GM21786 (cell line): ENCODE measurements around the gene ZNF628.
"Not testable (repeated sequence)": the region's sequence is repeated elsewhere in the genome, so short reads cannot be mapped to it uniquely, and the experiment has no call there.

Experiments used
- ATAC-seq: cut with Tn5 transposase; IDR thresholded peaks from one replicate; pipeline ENCODE4 v1.9.1; 2021; ENCODE audit not compliant: unreplicated experiment

ZNF628 gene

GRCh38 chr19:55476100-55476775, at the start of gene ZNF628:
ZNF628 (plus strand) TSS chr19:55476617; CDS start chr19:55479911, 3,294 bp downstream.
- ATAC-seq = peak; percentile 83

DNA sequence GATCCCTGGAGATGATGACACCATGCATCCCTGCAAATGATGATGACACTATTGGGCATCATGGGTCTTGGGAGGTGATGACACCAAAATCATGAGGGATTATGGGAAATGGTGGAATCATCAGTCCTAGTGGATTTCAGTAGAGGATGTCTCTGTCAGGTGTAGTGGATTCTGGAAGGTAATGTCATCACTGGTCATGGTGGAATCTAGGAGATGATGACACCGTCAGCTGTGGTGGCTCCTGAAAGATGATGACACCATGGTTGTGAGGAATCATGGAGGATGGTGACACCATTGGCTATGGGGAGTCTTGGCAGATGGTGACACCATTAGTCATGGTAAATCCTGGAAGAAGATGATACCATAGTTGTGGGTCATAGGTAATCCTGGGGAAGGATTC, 45.2 kb upstream of the ZNF628 start:
- ATAC-seq = no peak

DNA sequence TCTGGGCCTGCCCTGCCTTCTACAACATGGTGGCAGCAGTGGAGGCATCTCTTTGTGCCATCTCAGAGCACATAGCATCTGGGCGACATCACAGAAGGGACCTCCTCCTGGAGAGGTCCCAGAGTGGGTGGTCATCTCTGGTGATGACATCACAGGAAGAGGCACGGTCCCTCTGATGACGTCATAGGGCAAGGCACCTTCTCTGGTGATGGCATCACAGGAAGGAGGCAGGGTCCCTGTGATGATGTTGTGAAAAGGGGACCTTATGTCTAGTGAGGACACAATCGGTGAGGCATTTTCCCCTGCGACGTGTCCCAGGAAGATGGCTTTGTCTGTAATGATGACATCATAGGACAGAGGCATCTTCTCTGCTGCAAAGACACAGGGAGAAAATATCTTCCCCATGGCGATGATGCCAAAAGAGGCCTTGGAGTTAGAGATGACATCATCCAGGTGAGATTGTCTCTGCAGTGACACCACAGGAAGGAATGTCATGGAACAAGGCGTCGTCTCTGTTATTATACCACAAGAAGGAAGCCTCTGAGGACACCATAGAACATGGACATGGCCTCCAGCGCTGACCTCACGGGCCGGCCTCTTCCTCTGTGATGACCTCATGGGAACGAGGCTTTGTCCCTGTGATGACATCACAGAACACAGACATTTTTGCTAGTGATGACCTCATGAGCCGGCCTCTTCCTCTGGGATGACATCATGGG, 44.0 kb upstream of the ZNF628 start:
- ATAC-seq = no peak

GRCh38 chr19:55433292-55433691, 43.1 kb upstream of the ZNF628 start:
- ATAC-seq = no peak

GRCh38 chr19:55434356-55434919, 42.0 kb upstream of the ZNF628 start:
- ATAC-seq = no peak

- no peak for ATAC-seq
Observed at GRCh38 chr19:55435020-55435419, 41.4 kb upstream of the ZNF628 start.

DNA sequence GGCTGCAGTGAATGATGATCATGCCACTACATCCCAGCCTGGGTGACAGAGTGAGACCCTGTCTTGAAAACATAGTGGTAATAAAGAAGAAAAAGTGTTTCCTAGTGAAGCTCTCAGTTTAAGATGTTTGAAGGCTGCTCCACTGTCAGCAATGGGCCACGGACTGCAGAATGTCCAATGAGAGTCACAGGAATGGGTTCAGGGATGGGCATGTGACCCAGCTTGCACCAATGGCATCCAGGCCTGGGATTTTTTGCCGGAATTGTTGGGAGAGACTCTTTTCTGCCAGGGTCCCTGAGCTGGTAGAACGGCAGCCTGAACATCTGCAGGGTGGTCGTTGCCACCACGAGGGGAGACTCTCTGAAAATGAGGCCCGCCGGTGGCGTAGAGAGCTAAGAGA, 39.6 kb upstream of the ZNF628 start:
- ATAC-seq = no peak

DNA sequence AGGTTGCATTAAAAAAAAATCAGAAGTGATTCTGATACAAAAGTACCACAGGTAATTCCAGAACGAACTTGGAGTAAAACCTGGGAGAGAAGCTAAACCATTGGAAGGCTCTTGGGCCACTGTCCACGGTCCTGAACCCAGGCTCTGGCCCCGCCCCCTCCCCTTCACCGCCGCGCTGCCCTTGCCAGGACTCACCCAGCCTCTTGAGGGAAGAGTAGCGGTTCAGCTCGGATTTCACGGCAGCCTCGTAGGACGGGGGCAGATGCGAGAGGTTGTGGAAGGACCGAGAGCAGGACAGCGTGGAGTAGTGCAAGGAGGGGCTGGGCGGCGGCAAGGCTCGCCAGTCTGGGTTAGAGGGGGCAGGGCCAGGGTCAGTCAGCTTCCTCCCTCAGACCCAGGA, 39.0 kb upstream of the ZNF628 start:
- ATAC-seq = no peak

DNA sequence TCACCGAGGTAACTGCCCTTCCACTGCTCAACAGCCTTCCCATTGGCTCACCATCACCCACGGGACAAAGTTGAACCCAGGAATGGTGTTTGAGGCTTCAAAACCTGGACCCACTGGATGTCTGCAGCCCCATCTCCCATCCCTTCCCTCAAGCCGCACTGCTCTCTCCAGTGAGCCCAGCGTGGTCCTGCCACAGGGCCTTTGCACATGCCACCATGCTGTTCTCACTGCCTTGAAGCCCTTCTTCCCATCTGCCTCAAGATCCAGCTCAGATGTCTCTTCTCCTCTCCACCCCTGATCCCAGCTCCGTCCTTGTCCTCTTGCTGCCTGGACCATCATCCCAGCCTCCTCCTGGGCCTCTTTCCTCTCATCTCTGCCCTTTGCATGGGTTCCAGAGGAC, 37.4 kb upstream of the ZNF628 start:
- ATAC-seq = no peak

GRCh38 chr19:55440411-55441105, 35.9 kb upstream of the ZNF628 start:
- no peak for ATAC-seq

DNA sequence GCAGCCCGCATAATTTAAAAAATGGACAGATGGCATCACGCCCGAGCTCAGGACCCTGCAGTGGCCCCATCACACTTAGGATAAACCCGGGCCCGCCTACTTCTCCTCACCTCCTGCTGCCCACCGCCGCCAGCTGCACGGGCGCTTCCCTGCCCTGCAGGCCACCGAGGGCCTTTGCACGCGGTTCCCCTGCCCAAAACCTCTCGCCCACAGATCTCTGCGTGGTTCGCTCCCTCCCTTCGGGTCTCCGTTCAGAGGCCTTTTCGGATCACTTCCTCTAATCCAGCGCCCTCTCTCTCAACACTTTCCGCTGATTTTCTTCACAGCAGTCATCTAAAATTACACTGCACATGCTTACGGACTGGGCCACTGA, 35.1 kb upstream of the ZNF628 start:
- ATAC-seq = no peak

DNA sequence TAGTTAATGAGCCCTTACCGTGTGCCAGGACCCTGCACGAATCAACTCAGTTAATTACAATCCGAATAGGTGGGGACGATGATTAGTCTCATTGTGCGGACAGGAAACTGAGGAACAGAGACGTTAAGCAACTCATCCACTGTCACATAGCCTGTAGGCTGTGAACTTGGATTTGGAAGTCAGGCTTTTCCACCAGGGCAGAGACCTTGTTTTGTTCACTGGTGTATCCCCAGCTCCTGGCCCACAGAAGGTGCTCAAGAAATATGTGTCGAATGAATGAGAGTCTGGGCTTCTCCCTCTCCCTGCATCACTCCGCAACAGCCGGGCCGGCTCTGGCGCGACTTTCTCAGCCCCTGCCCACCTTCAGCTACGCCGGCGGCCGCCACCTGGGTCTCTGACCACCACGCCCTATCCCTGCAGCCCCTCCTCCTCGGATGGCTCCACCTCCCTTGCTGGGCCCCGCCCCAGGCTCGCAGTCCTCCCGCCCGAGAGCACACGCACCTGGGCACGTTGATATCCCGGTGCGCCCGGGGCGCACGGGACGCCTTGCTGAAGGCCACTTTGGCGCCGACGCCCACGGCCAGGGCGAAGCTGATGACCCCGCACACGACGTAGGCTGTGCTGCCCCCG, 34.6 kb upstream of the ZNF628 start:
- ATAC-seq = no peak

DNA sequence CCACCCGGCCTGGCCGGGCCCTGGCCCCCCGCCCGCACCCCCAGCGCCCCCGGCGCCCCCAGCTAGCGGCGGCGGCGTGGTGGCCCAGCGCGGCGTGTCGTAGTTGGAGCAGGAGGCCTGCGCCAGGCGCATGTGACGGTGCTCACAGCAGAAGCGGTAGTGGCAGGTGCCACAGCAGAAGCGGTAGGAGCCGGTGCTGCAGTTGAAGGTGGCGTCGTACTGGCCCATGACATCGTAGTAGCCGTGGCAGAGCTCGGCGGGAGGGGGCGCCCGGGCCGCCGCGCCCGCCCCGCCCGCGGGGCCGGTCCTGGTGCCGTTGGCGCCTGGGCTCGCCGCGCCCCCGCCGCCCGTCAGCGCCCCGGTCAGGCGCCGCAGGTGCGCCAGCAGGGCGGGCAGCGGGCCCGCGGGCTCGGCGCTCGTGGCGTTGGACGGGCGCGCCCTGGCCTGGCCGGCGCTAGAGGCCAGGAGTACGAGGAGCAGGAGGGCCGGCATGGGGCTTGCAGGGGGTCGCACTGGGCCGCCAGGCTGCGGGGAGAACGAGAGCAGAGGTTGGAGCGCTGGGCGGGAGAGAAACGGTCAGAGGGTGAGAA, 34.0 kb upstream of the ZNF628 start:
- no peak for ATAC-seq

DNA sequence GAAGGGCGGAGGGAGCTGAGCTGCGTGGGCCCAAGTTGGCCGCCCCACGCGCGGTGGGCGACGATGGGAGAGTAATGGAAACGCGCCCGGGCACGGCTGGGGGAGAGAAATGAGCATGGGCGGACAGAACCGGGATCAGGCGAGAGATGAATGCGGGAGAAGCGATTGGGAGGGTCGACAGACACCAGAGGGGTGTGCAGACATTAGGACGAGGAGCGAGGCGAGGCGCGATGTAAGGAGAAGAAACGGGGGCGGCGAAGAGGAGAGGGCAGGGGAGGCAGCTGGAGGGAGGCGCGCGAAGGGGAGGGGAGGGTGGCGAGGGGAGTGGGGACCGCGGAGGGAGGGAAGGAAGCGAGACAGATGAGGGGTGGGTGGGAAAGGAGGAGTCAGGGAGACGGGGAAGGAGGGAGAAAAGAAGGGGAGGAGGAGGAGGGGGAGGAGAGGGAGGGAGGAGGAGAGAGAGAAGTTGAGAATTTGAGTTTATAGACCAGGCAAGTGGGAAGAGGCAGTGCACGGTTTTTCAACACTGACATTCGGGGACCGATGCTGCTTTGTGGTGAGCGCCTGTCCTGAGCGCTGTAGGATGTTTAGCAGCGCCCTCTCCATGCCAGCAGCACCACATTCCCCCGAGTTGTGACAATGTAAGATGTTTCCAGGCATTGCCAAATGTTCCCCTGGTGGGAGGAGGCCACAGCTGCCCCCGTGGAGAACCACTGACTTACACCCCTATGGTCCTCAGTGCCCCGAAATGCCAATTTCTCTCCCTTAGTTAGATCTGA, 33.2 kb upstream of the ZNF628 start, which contains the start of gene SHISA7:
SHISA7 (minus strand) TSS at position 256 of the 779 bp plus-strand sequence. CDS start 437 bp downstream, outside the sequence.
- ATAC-seq = no peak

GRCh38 chr19:55443824-55444480, 32.5 kb upstream of the ZNF628 start:
- no peak for ATAC-seq

DNA sequence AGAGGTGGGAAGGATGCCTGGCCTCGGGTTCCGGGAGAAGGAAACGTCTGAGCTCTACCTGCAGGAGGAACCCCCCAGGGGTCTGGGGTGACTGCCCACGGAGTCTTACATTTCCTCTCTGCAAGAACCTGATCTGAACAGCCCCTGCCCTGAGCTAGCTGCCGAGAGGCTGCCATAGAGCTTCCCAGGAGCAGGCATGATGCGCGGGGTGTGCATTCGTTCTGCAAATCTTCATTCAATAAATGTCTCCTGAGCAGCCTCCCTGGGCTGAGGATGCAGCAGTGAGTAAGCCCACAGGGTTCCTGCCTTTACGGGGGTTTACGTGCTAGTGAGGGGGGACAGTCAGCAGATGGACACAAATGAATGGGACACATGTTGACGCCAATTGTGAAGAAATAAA, 31.8 kb upstream of the ZNF628 start:
- no peak for ATAC-seq

DNA sequence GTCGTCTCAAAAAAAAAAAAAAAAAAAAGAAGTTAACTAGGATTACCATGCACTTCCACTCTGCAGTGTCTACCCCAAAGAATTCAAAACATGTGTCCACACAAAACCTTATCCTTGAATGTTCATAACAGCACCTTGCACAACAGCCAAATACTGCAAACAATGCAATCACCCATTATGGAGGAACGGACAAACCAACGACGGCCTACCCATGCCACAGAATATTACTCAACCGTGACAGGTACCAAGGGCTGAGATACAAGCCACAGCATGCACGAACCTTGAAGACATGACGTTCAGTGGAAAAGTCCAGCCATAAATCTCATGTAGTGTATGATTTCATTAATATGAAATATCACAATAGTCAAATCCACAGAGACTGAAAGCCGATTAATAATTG, 30.4 kb upstream of the ZNF628 start:
- ATAC-seq = no peak

DNA sequence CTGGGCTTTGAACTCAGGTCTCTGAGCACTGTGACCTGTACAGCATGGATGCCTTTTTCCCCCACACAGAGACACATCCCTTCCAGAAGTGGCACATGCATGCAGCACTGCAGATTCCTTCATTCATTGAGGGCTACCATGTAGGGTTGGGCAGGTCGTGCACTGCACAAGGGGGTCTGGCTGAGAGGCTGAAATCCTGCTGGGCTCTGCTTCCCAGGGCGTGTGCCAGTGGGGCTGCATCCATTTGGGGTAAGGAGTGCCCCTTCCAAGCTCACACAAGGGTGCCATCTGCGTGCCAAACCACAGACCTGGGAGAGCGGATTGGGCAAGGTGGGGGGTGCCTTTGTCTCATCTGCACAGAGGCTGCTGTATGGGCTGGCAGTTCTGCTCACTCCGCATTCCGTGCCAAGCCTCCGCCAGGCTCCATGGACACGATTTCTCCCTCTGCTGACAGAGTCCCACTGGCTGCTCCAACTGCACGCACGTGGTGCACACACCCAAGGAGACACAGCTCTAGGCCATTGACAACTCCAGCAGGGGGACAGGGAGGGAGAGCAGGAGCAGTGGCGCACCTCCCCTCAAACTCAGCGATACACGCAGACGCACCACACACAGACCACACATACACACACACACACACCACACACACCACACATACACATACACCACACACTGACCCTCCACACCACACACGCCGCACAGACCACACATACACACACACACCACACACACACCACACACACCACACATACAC, 28.8 kb upstream of the ZNF628 start:
- ATAC-seq = no peak

DNA sequence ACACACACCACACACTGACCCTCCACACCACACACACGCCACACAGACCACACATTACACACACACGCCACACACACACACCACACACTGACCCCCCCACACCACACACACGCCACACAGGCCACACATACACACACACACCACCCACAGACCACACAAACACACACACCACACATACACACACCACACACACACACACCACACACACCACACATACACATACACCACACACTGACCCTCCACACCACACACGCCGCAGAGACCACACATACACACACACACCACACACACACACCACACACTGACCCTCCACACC, 28.3 kb upstream of the ZNF628 start:
- not testable (repeated sequence) for ATAC-seq
